Esophagus (tissue), 2 donors: ENCODE data around the gene ULK4. TPM values are rescaled to one million over a fixed set of nuclear protein-coding genes. Genes with fewer than 3 reads are reported as not detected.

Source experiments
- H3K27ac ChIP-seq, 2 donors: one replicate each; pipeline ENCODE4 v1.5.1; 2013; ENCODE audit warnings: low read depth in 2 of 2, mild to moderate bottlenecking in 2 of 2, inconsistent platforms in 1 of 2, low read length in 1 of 2, moderate library complexity in 1 of 2
- H3K27me3 ChIP-seq, 2 donors: one replicate each; pipeline ENCODE4 v1.6.1; 2013; ENCODE audit warnings: low read length in 2 of 2, control low read depth in 1 of 2, mild to moderate bottlenecking in 1 of 2; ENCODE audit not compliant: insufficient read depth in 2 of 2, control insufficient read depth in 1 of 2
- H3K36me3 ChIP-seq, 2 donors: one replicate each; pipeline ENCODE4 v1.6.1; 2013; ENCODE audit warnings: low read length in 1 of 2; ENCODE audit not compliant: control insufficient read depth in 2 of 2, insufficient read depth in 2 of 2
- H3K4me1 ChIP-seq, 2 donors: one replicate each; pipeline ENCODE4 v1.6.1; 2013; ENCODE audit warnings: low read length in 1 of 2; ENCODE audit not compliant: control insufficient read depth in 2 of 2, insufficient read depth in 2 of 2
- H3K4me3 ChIP-seq, 2 donors: one replicate each; pipeline ENCODE4 v1.5.1; 2013; ENCODE audit warnings: low read length in 2 of 2, mild to moderate bottlenecking in 2 of 2, low read depth in 1 of 2, moderate library complexity in 1 of 2
- H3K9me3 ChIP-seq, 2 donors: one replicate each; pipeline ENCODE4 v1.6.1; 2013; ENCODE audit warnings: mild to moderate bottlenecking in 2 of 2, low read depth in 1 of 2, low read length in 1 of 2, moderate library complexity in 1 of 2; ENCODE audit not compliant: control insufficient read depth in 2 of 2, insufficient read depth in 1 of 2
- WGBS, 2 donors: extraction: QIAGEN DNeasy Blood & Tissue Kit; methylation state at CpG; one replicate each; pipeline ENCODE4 v1.1.7; 2013; 5-methylcytosine and 5-hydroxymethylcytosine counted together
- polyA plus RNA-seq, 2 donors: library from polyadenylated mRNA; stranded (reverse); fragments of 200-250 nt; gene quantifications; one replicate each; pipeline ENCODE4 v1.2.3, GENCODE V29; 2013
- donor health status: healthy with polysubstance abuse.
- donor health status: Bipolar disorder and iron deficiency.

ULK4 gene
- polyA plus RNA-seq, 2 donors, result 1.1 to 1.3 TPM

GRCh38 chr3:41345788-41346187 lies 616.1 kb downstream of the ULK4 start:
- Histone ChIP-seq H3K27me3 (peaks cover 0 to 2% of the 10 kb centered on the region in 2 donors), H3K27ac (no peak overlapping the region), H3K36me3 (no peaks in the 10 kb centered on the region), H3K4me1 (no peaks in the 10 kb centered on the region), H3K4me3 (no peak overlapping the region), H3K9me3 (no peaks in the 10 kb centered on the region)
- 95 to 96% methylated on average over 5 of the region's 5 CpGs for WGBS, 2 donors

GRCh38 chr3:41339758-41340157 lies 622.1 kb downstream of the ULK4 start:
- no peaks in the 10 kb centered on the region for H3K36me3 ChIP-seq
- peaks cover 0 to 2% of the 10 kb centered on the region in 2 donors for H3K27me3 ChIP-seq
- H3K4me3 ChIP-seq, result no peak overlapping the region
- 93 to 97% methylated on average over 1 of the region's 1 CpG for WGBS, 2 donors
- no peaks in the 10 kb centered on the region for H3K4me1 ChIP-seq
- no peaks in the 10 kb centered on the region for H3K9me3 ChIP-seq
- no peak overlapping the region for H3K27ac ChIP-seq

GRCh38 chr3:41338276-41338675 lies 623.6 kb downstream of the ULK4 start:
- 69 to 100% methylated on average over 1 of the region's 1 CpG for WGBS, 2 donors
- H3K9me3 ChIP-seq, result no peaks in the 10 kb centered on the region
- peaks cover 0 to 2% of the 10 kb centered on the region in 2 donors for H3K27me3 ChIP-seq
- no peaks in the 10 kb centered on the region for H3K36me3 ChIP-seq
- H3K4me1 ChIP-seq, result no peaks in the 10 kb centered on the region
- no peak overlapping the region for H3K4me3 ChIP-seq
- no peak overlapping the region for H3K27ac ChIP-seq

- peaks cover 0 to 3% of the 10 kb centered on the region in 2 donors for H3K4me1 ChIP-seq
- H3K36me3 ChIP-seq, result no peaks in the 10 kb centered on the region
- no peaks in the 10 kb centered on the region for H3K27me3 ChIP-seq
- no peak overlapping the region for H3K4me3 ChIP-seq
- 84 to 88% methylated on average over 2 of the region's 2 CpGs for WGBS, 2 donors
- no peaks in the 10 kb centered on the region for H3K9me3 ChIP-seq
- H3K27ac ChIP-seq, result no peak overlapping the region
Measured at GRCh38 chr3:41334426-41334825, 627.5 kb downstream of the ULK4 start.

GRCh38 chr3:41331041-41331440 lies 630.9 kb downstream of the ULK4 start:
- H3K4me1 ChIP-seq, result peaks cover 0 to 3% of the 10 kb centered on the region in 2 donors
- no peak overlapping the region for H3K27ac ChIP-seq
- no peaks in the 10 kb centered on the region for H3K36me3 ChIP-seq
- H3K27me3 ChIP-seq, result no peaks in the 10 kb centered on the region
- no peaks in the 10 kb centered on the region for H3K9me3 ChIP-seq
- no peak overlapping the region for H3K4me3 ChIP-seq
- WGBS, 2 donors, result 82 to 84% methylated on average over 3 of the region's 3 CpGs

- peaks cover 0 to 3% of the 10 kb centered on the region in 2 donors for H3K4me1 ChIP-seq
- no peak overlapping the region for H3K27ac ChIP-seq
- H3K36me3 ChIP-seq, result no peaks in the 10 kb centered on the region
- H3K4me3 ChIP-seq, result no peak overlapping the region
- H3K27me3 ChIP-seq, result no peaks in the 10 kb centered on the region
- no peaks in the 10 kb centered on the region for H3K9me3 ChIP-seq
- WGBS, 2 donors, result 87 to 90% methylated on average over 1 of the region's 1 CpG
Measured at GRCh38 chr3:41330465-41330864, 631.4 kb downstream of the ULK4 start.

- Histone ChIP-seq H3K27me3 (no peaks in the 10 kb centered on the region), H3K4me3 (no peak overlapping the region), H3K9me3 (no peaks in the 10 kb centered on the region), H3K27ac (no peak overlapping the region), H3K4me1 (peaks cover 0 to 3% of the 10 kb centered on the region in 2 donors), H3K36me3 (no peaks in the 10 kb centered on the region)
- 60 to 75% methylated on average over 2 of the region's 2 CpGs for WGBS, 2 donors
Measured at GRCh38 chr3:41329881-41330280, 632.0 kb downstream of the ULK4 start.

- H3K4me1 ChIP-seq, result peaks cover 0 to 5% of the 10 kb centered on the region in 2 donors
- no peak overlapping the region for H3K4me3 ChIP-seq
- H3K27me3 ChIP-seq, result no peaks in the 10 kb centered on the region
- H3K36me3 ChIP-seq, result no peaks in the 10 kb centered on the region
- WGBS, 2 donors, result 61 to 62% methylated on average over 2 of the region's 2 CpGs
- no peak overlapping the region for H3K27ac ChIP-seq
- H3K9me3 ChIP-seq, result no peaks in the 10 kb centered on the region
Measured at GRCh38 chr3:41328926-41329325, 633.0 kb downstream of the ULK4 start.

GRCh38 chr3:41327718-41328117 lies 634.2 kb downstream of the ULK4 start:
- WGBS, 2 donors, result 56 to 63% methylated on average over 6 of the region's 6 CpGs
- H3K4me1 ChIP-seq, result peaks cover 0 to 5% of the 10 kb centered on the region in 2 donors
- no peak overlapping the region for H3K4me3 ChIP-seq
- H3K36me3 ChIP-seq, result no peaks in the 10 kb centered on the region
- no peaks in the 10 kb centered on the region for H3K27me3 ChIP-seq
- no peaks in the 10 kb centered on the region for H3K9me3 ChIP-seq
- H3K27ac ChIP-seq, result peak overlapping the region; percentile 53 to 72

- Histone ChIP-seq H3K4me1 (peaks cover 0 to 2% of the 10 kb centered on the region in 2 donors), H3K36me3 (no peaks in the 10 kb centered on the region), H3K9me3 (no peaks in the 10 kb centered on the region), H3K4me3 (no peak overlapping the region), H3K27me3 (no peaks in the 10 kb centered on the region), H3K27ac (no peak overlapping the region)
Measured at GRCh38 chr3:41324156-41324475, 637.8 kb downstream of the ULK4 start.
